SU-DHL-6 (cell line): ENCODE results near the gene HOXA1.

ENCODE experiments used
- EZH2phosphoT487 ChIP-seq: fragments of 200-600 bp; sonication (generic), shearing (Covaris generic); conservative IDR thresholded peaks from 2 replicates; pipeline ENCODE4 v1.6.1; 2018; ENCODE audit warnings: mild to moderate bottlenecking, antibody characterized with exemption, low read length, moderate library complexity, mixed read lengths
- TF ChIP-seq, protein P1 (sequence below): fragments of 200-600 bp; sonication (generic); IDR thresholded peaks from one replicate; pipeline ENCODE4 v1.5.1; 2017; ENCODE audit warnings: antibody characterized with exemption, mild to moderate bottlenecking, low read length, moderate library complexity; ENCODE audit not compliant: insufficient read depth, poor library complexity, severe bottlenecking

- TF ChIP-seq, protein P1, sequence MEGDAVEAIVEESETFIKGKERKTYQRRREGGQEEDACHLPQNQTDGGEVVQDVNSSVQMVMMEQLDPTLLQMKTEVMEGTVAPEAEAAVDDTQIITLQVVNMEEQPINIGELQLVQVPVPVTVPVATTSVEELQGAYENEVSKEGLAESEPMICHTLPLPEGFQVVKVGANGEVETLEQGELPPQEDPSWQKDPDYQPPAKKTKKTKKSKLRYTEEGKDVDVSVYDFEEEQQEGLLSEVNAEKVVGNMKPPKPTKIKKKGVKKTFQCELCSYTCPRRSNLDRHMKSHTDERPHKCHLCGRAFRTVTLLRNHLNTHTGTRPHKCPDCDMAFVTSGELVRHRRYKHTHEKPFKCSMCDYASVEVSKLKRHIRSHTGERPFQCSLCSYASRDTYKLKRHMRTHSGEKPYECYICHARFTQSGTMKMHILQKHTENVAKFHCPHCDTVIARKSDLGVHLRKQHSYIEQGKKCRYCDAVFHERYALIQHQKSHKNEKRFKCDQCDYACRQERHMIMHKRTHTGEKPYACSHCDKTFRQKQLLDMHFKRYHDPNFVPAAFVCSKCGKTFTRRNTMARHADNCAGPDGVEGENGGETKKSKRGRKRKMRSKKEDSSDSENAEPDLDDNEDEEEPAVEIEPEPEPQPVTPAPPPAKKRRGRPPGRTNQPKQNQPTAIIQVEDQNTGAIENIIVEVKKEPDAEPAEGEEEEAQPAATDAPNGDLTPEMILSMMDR = no peak
- no peak for TF ChIP-seq EZH2phosphoT487
Measured at GRCh38 chr7:27088002-27088922, 7.5 kb downstream of the HOXA1 start.
